Raji (cell line): ENCODE data around the gene KNCN.

Source experiments
- POLR2A ChIP-seq: IDR thresholded peaks from 2 replicates; pipeline ENCODE4 v1.6.1; 2011; ENCODE audit warnings: low read depth, low read length, control low read depth; ENCODE audit not compliant: insufficient read depth

Gene KNCN

GRCh38 chr1:46523496-46524353 lies 27.7 kb downstream of the KNCN start:
- TF ChIP-seq POLR2A, result no peak

GRCh38 chr1:46522969-46523320 lies 28.5 kb downstream of the KNCN start:
- TF ChIP-seq POLR2A, result no peak

DNA sequence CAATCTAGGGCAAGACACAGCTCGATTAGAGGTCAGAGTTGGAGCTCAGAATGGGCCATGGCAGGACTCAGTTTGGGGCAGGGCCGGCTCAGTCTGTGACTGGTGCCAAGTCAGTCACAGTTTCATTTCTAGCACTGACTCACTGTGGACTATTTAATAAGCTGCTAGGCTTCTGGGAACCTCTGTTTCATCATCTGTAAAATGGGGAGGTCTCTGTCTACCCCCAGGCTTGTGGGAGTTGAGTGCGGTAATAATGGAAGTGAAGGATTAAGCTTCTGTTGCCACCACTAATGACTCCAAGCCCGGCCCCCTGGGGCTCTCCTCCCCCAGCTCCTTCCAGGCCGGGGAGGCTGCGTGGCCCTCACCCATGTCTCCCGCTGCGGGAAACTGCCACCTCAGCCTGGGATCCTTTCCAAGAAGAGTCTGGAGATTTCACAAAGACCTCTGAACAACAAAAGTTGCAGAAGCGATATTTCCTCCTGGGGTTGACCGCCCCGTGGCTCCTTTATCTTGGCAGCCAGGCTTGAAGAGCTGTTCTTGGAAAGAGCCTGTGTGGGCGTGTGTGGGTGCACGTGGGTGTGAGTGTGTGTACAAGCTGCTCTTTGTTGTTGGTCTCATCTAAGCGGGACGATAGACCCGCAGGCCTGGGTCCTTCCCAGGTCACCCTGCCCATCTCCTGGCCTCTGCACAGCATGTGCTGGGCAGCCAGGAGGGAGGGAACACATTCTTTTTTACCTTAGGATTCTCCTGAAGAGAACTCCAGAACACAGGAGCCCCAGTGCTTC lies 29.1 kb downstream of the KNCN start:
- no peak for TF ChIP-seq POLR2A

DNA sequence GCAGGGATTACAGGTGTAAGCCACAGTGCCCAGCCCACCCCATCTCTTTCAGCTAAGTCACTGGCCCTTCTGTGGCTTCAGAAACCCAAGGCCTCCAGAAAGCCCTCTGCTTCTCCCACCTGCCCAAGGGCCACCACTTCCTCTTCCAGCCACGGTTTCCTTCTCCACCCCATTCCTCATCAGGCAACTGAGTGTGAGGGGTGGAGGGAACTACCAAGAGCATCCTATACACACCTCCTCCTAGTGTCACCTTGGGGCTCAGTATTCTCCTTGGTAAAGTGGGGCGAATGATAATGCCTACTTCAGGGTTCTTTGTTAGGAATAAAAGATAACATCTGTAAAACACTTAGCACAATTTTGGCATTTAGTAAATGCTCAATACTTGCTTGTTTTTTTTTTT lies 30.0 kb downstream of the KNCN start:
- TF ChIP-seq POLR2A, result no peak

DNA sequence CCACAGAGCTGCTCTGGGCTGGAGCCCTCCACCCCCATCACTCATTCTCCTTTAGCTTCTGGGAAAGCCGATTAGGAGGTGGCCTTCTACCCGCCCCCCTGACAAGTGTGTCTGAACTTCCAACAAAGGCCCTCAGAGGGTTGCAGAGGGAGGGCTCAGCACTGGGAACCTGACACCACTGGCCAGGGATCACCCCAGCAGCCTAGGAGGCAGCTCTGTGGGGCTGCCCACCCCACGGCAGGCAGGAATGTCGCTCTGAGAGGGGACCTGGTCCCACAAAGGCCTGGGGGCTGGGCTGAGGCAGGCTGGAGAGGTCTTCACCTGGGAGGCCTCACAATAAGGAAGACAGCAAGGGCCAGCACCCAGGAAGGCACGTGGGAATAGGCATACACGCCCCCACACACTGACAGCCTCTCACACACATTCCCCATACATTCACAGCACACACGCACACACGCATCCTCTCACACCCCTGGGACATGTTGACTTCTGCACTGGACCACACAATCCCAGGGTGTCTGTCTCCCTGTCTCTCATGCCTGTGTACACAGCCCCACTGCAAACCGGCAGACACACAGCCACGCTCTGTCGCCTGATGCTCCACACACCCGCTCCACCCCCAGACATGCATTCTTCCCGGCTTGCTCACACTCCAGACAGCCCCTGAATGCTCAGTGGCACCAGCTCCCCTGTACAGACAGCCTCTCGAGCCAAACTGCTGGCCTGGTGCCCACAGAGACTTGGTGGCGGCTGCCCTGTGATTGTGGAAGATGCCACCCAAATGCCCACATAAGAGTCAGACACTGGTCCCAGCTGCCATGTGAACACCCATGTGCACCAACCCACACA lies 31.2 kb downstream of the KNCN start:
- no peak for TF ChIP-seq POLR2A

DNA sequence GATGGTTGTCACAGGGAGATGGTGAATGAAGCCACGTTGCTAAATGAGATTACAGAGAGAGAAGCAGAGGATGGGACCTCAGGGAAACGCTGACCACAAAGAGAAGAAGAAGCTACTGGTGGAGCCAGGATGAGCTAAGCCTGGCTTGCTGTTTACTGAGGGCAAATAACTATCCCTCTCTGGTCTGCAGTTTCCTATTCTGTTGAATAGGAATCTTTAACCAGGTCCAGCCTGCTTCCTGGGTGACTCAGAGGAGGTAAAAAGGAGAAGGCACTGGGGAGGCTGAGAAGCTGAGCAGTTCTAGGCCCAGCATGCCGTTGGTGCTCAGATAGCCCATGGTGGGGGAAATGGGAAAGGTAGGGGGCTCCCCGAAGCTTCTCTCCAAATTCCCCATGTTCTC lies 32.2 kb downstream of the KNCN start:
- TF ChIP-seq POLR2A, result no peak

- TF ChIP-seq POLR2A, result no peak
These were observed 33.4 kb downstream of the KNCN start for GRCh38 chr1:46517932-46518498.

DNA sequence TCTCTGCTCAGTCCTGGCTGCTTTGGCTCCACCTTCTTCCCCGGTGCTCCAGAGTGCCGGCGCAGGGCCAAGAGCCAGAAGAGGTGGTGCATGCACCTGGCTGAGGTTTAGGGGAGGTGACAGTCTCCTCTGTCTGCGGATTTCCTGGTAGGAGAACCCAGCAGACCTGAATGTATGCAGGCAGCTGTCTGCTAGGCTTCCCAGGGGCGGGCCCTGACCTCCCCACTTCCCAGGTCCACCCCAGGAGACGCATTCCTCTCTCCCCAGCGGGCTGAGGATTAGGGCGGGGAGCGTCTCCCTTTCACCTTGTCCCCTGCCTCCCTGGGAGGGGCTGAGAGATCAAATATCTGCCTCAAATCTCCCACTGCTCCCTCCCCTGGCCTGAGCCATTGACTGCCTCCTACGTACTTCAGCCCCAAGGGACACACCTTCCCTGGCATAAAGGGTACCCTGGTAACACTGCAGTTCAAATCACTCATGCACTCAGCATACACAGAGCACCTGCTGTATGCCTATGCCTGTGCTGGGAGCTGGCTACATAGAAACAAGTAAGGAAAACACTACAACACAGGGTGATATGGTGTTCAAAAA lies 34.3 kb downstream of the KNCN start:
- TF ChIP-seq POLR2A, result no peak

GRCh38 chr1:46516200-46516950 lies 35.1 kb downstream of the KNCN start:
- TF ChIP-seq POLR2A, result no peak

DNA sequence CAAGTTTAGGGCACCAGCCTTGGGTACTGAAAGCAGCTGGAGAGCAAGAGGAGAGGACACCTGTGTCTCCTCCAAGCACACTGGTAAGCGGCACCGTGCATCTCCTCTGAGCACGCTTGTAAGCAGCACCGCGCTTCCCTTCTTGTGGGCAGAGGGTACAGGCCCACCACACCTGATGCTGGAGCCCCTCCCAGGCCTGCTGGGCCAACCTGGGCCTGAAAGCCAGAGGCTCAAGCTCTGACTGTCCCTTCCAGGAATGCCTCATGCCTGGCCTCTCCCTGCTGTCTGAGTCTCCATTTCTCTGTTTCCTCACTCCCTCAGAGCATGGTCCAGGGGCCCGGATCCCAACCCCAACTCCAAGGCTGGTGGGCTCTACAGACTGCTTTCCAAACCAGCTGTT lies 35.9 kb downstream of the KNCN start:
- TF ChIP-seq POLR2A, result no peak

- no peak for TF ChIP-seq POLR2A
These were observed 37.9 kb downstream of the KNCN start for GRCh38 chr1:46513536-46513935.

- TF ChIP-seq POLR2A, result no peak
These were observed 38.7 kb downstream of the KNCN start for GRCh38 chr1:46512792-46513190.

GRCh38 chr1:46512135-46512791 lies 39.2 kb downstream of the KNCN start:
- TF ChIP-seq POLR2A, result no peak

DNA sequence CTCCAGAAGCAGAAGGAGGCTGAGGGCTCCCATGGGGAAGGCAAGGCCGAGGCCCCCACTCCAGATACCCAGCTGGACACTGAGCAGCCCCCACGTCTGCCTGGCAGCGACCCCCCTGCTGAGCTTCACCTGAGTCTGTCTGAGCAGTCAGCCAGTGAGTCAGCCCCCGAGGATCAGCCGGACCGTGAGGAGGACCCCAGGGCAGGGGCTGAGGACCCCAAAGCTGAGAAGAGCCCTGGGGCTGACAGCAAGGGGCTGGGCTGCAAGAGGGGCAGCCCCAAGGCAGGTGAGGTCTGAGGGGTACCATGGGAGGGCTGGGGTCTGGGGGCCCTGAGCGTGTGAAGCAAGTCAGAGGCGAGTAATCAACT lies 40.5 kb downstream of the KNCN start:
- TF ChIP-seq POLR2A, result no peak
